CD4-positive, CD25-positive, alpha-beta regulatory T cell (primary cell): ENCODE data around the gene CHN1. TPM values are rescaled to one million over a fixed set of nuclear protein-coding genes. Genes with fewer than 3 reads are reported as not detected.

ENCODE experiments used
- ATAC-seq, 2 donors: fragments of 150-1000 bp; cut with Tn5 transposase; one replicate each; pipeline ENCODE4 v1.10.0; 2021; ENCODE audit warnings: low read depth in 2 of 2, moderate number of reproducible peaks in 2 of 2, moderate library complexity in 1 of 2
- DNase-seq, 3 donors: peaks; one replicate each; pipeline versions ENCODE4 v3.0.0 to v3.0.0-alpha.2; 2012 to 2022; ENCODE audit warnings: mixed read lengths in 1 of 3
- H3K27ac ChIP-seq: one replicate; pipeline ENCODE4 v1.7.0; 2013; ENCODE audit warnings: mild to moderate bottlenecking, low read length; ENCODE audit not compliant: insufficient read depth, poor library complexity, severe bottlenecking
- H3K27me3 ChIP-seq: one replicate; pipeline ENCODE4 v1.7.0; 2013; ENCODE audit warnings: low read length; ENCODE audit not compliant: control insufficient read depth, insufficient read depth
- H3K36me3 ChIP-seq: one replicate; pipeline ENCODE4 v1.7.0; 2013; ENCODE audit warnings: mild to moderate bottlenecking, low read length, moderate library complexity; ENCODE audit not compliant: control insufficient read depth, insufficient read depth
- H3K4me1 ChIP-seq: 2 replicates; pipeline ENCODE4 v1.7.0; 2013; ENCODE audit warnings: mild to moderate bottlenecking, low read length; ENCODE audit not compliant: insufficient read depth, control insufficient read depth, poor library complexity, severe bottlenecking
- H3K4me3 ChIP-seq: one replicate; pipeline ENCODE4 v1.7.0; 2013; ENCODE audit warnings: low read depth, mild to moderate bottlenecking, low read length, moderate library complexity
- H3K9me3 ChIP-seq, 2 experiments: 1 replicate in 1 of 2; 2 replicates in 1 of 2; pipeline ENCODE4 v1.7.0; 2013; ENCODE audit warnings: low read length in 2 of 2, mild to moderate bottlenecking in 1 of 2, moderate library complexity in 1 of 2; ENCODE audit not compliant: control insufficient read depth in 2 of 2
- H3K27ac Mint-ChIP-seq, 3 donors: one replicate each; pipeline ENCODE4 v1.8.0; 2020 to 2022; ENCODE audit warnings: mild to moderate bottlenecking in 3 of 3, mixed read lengths in 3 of 3, moderate library complexity in 2 of 3
- H3K27me3 Mint-ChIP-seq: one replicate; pipeline ENCODE4 v1.8.0; 2022; ENCODE audit warnings: mild to moderate bottlenecking, mixed read lengths
- H3K36me3 Mint-ChIP-seq: one replicate; pipeline ENCODE4 v1.8.0; 2020; ENCODE audit warnings: mixed read lengths
- H3K4me1 Mint-ChIP-seq, 4 donors: one replicate each; pipeline ENCODE4 v1.8.0; 2020 to 2022; ENCODE audit warnings: mixed read lengths in 4 of 4, mild to moderate bottlenecking in 1 of 4
- H3K4me3 Mint-ChIP-seq, 4 donors: one replicate each; pipeline ENCODE4 v1.8.0; 2020 to 2022; ENCODE audit warnings: mild to moderate bottlenecking in 4 of 4, mixed read lengths in 4 of 4, moderate library complexity in 3 of 4
- H3K9me3 Mint-ChIP-seq, 7 donors: one replicate each; pipeline ENCODE4 v1.8.0; 2020 to 2022; ENCODE audit warnings: mixed read lengths in 7 of 7, mild to moderate bottlenecking in 3 of 7, moderate library complexity in 2 of 7
- polyA plus RNA-seq, 4 donors: library from polyadenylated mRNA; unstranded; fragments of 300-500 nt; fragmentation: Illumina TruSeq; gene quantifications; one replicate each; pipeline ENCODE4 v1.2.3, GENCODE V29; 2021
- total RNA-seq: library from RNA; stranded (reverse); gene quantifications from one replicate; pipeline ENCODE4 v1.2.3, GENCODE V29; 2022

The CHN1 gene
- total and polyA plus RNA-seq, 5 donors from 2014 or later: 6.6 to 17.9 (median 12.0) TPM

DNA sequence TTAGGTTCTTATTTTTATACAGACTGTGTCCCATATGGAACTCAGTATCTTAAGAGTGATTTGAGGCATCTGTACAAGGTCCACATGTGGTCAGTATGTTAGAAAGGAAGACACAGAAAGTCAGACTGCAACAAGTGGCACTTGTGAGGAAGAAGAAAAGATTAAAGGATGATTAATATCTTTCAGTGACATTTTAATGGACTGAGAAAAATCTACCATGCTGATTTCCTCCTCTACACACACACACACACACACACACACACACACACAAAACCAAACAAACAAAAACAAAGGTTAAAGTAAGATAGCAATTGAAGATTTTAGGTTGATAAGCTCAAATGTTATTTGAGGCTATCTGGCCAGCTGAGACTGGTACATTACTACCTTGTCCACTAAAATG is 146.4 kb downstream of the CHN1 start:
- ATAC-seq (no peak), DNase-seq (no peak)
- Histone ChIP-seq H3K9me3 (no peaks in the 10 kb centered on the region), H3K27ac (no peak overlapping the region), H3K4me3 (no peak overlapping the region), H3K4me1 (no peaks in the 10 kb centered on the region), H3K27me3 (no peaks in the 10 kb centered on the region), H3K36me3 (no peaks in the 10 kb centered on the region)
- H3K27ac Mint-ChIP-seq: no peak overlapping the region
- no peaks in the 10 kb centered on the region for H3K4me1 Mint-ChIP-seq
- H3K4me3 Mint-ChIP-seq: no peak overlapping the region
- peaks cover 7% of the 10 kb centered on the region for H3K27me3 Mint-ChIP-seq
- no peaks in the 10 kb centered on the region for H3K36me3 Mint-ChIP-seq
- no peaks in the 10 kb centered on the region for H3K9me3 Mint-ChIP-seq

- H3K9me3 ChIP-seq: no peaks in the 10 kb centered on the region
- no peaks in the 10 kb centered on the region for H3K4me1 ChIP-seq
- H3K27me3 ChIP-seq: no peaks in the 10 kb centered on the region
- no peaks in the 10 kb centered on the region for H3K36me3 ChIP-seq
- no peaks in the 10 kb centered on the region for H3K27me3 Mint-ChIP-seq
- DNase-seq: no peak
- H3K4me3 ChIP-seq: no peak overlapping the region
- no peaks in the 10 kb centered on the region for H3K36me3 Mint-ChIP-seq
- H3K4me1 Mint-ChIP-seq: no peaks in the 10 kb centered on the region
- ATAC-seq: no peak
- H3K27ac ChIP-seq: no peak overlapping the region
- H3K27ac Mint-ChIP-seq: no peak overlapping the region
- no peak overlapping the region for H3K4me3 Mint-ChIP-seq
- peaks cover 0 to 3% (median 0%) of the 10 kb centered on the region in 7 donors for H3K9me3 Mint-ChIP-seq
Measured at GRCh38 chr2:174856447-174856846, 148.7 kb downstream of the CHN1 start.

- no peak overlapping the region for H3K27ac ChIP-seq
- no peaks in the 10 kb centered on the region for H3K9me3 Mint-ChIP-seq
- peak overlapping the region; percentile 49 for H3K4me3 ChIP-seq
- H3K36me3 ChIP-seq: no peaks in the 10 kb centered on the region
- no peaks in the 10 kb centered on the region for H3K36me3 Mint-ChIP-seq
- peak overlapping the region in 3 of 4 donors; percentile 46 to 59 (median 49) for H3K4me3 Mint-ChIP-seq
- peaks cover 0 to 7% (median 2%) of the 10 kb centered on the region in 4 donors for H3K4me1 Mint-ChIP-seq
- ATAC-seq (no peak), DNase-seq (peak in 1 of 3 donors; percentile 4)
- H3K27me3 ChIP-seq: peaks cover 4% of the 10 kb centered on the region
- peak overlapping the region in 2 of 3 donors; percentile 11 to 13 for H3K27ac Mint-ChIP-seq
- H3K27me3 Mint-ChIP-seq: peaks cover 5% of the 10 kb centered on the region
- no peaks in the 10 kb centered on the region for H3K4me1 ChIP-seq
- H3K9me3 ChIP-seq: no peaks in the 10 kb centered on the region
Measured at GRCh38 chr2:174846941-174847938, 157.9 kb downstream of the CHN1 start.

- H3K4me3 Mint-ChIP-seq: peak overlapping the region in 3 of 4 donors; percentile 57 to 76 (median 67)
- Histone ChIP-seq H3K27me3 (peaks cover 4% of the 10 kb centered on the region), H3K36me3 (no peaks in the 10 kb centered on the region), H3K4me3 (peak overlapping the region; percentile 49), H3K27ac (no peak overlapping the region), H3K4me1 (no peaks in the 10 kb centered on the region), H3K9me3 (no peaks in the 10 kb centered on the region)
- H3K4me1 Mint-ChIP-seq: peaks cover 0 to 10% (median 2%) of the 10 kb centered on the region in 4 donors
- no peaks in the 10 kb centered on the region for H3K36me3 Mint-ChIP-seq
- H3K27ac Mint-ChIP-seq: peak overlapping the region in 1 of 3 donors; percentile 34
- no peak for ATAC-seq
- peaks cover 5% of the 10 kb centered on the region for H3K27me3 Mint-ChIP-seq
- no peaks in the 10 kb centered on the region for H3K9me3 Mint-ChIP-seq
- no peak for DNase-seq
Measured at GRCh38 chr2:174846218-174846617, 159.0 kb downstream of the CHN1 start.

GRCh38 chr2:174844295-174844708 is 160.9 kb downstream of the CHN1 start:
- Mint-ChIP-seq H3K9me3 (no peaks in the 10 kb centered on the region), H3K27ac (peak overlapping the region in 2 of 3 donors; percentile 4 to 55), H3K4me1 (peaks cover 0 to 10% (median 2%) of the 10 kb centered on the region in 4 donors), H3K36me3 (no peaks in the 10 kb centered on the region), H3K27me3 (peaks cover 5% of the 10 kb centered on the region), H3K4me3 (peak overlapping the region; percentile 11 to 70 (median 40))
- Histone ChIP-seq H3K27me3 (peaks cover 4% of the 10 kb centered on the region), H3K27ac (peak overlapping the region; percentile 56), H3K4me1 (no peaks in the 10 kb centered on the region), H3K36me3 (no peaks in the 10 kb centered on the region), H3K9me3 (no peaks in the 10 kb centered on the region), H3K4me3 (peak overlapping the region; percentile 45)
- ATAC-seq (no peak), DNase-seq (peak in 1 of 3 donors; percentile 14)

DNA sequence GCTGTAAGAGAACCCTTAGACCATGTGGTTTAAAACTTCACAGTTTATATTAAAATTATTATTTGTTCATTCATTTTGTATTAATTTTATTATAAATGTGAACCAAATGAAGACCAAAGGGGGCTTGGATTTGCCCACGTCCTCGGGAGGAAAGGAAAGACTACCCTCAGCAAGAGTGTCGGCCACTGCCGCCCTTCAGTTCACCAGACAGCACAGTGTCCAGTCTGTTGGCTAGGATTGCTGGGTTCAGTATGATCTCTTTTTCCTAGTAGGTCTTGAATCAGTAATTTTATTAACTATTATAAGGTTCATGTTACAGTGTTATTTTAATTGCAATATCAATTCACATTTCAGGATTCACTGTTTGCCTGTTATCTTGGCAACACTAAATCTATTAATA is 162.7 kb downstream of the CHN1 start:
- peaks cover 0 to 10% (median 1%) of the 10 kb centered on the region in 4 donors for H3K4me1 Mint-ChIP-seq
- Histone ChIP-seq H3K27ac (no peak overlapping the region), H3K4me1 (no peaks in the 10 kb centered on the region), H3K36me3 (no peaks in the 10 kb centered on the region), H3K9me3 (no peaks in the 10 kb centered on the region), H3K4me3 (peak overlapping the region; percentile 16), H3K27me3 (peaks cover 2% of the 10 kb centered on the region)
- no peaks in the 10 kb centered on the region for H3K9me3 Mint-ChIP-seq
- H3K4me3 Mint-ChIP-seq: no peak overlapping the region
- H3K27ac Mint-ChIP-seq: no peak overlapping the region
- ATAC-seq (no peak), DNase-seq (no peak)
- peaks cover 5% of the 10 kb centered on the region for H3K27me3 Mint-ChIP-seq
- no peaks in the 10 kb centered on the region for H3K36me3 Mint-ChIP-seq

DNA sequence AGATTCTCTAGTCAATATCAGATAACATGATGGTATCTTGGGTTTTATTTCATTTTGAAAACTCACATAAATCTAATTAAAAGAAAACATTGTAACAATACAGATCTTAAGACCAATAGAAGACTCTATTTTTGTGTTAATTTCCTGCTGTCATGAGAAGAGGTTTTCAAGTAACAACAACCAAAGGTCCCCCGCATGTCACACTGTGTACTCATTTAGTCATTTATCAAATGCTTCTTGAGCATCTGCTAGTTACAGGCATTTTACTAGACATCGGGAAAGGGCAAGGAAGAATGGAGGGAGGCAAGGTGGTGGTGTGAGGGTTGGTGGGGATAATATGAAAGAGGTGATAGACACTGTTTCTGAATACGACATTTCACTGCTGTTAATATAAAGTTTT is 163.2 kb downstream of the CHN1 start:
- peak overlapping the region in 2 of 4 donors; percentile 3 to 30 for H3K4me3 Mint-ChIP-seq
- Histone ChIP-seq H3K9me3 (no peaks in the 10 kb centered on the region), H3K27me3 (no peaks in the 10 kb centered on the region), H3K27ac (peak overlapping the region; percentile 33), H3K4me3 (no peak overlapping the region), H3K4me1 (no peaks in the 10 kb centered on the region), H3K36me3 (no peaks in the 10 kb centered on the region)
- H3K27me3 Mint-ChIP-seq: peaks cover 5% of the 10 kb centered on the region
- no peaks in the 10 kb centered on the region for H3K36me3 Mint-ChIP-seq
- DNase-seq: no peak
- no peak for ATAC-seq
- peaks cover 0 to 6% (median 0%) of the 10 kb centered on the region in 4 donors for H3K4me1 Mint-ChIP-seq
- no peaks in the 10 kb centered on the region for H3K9me3 Mint-ChIP-seq
- peak overlapping the region in 2 of 3 donors; percentile 44 to 71 for H3K27ac Mint-ChIP-seq
